Measurements from ENCODE around the gene NXPH4. TPM values are rescaled to one million over a fixed set of nuclear protein-coding genes. Genes with fewer than 3 reads are reported as not detected.

The NXPH4 gene
- total RNA-seq, 1 experiment from 2014 or later = 4.8 TPM

DNA sequence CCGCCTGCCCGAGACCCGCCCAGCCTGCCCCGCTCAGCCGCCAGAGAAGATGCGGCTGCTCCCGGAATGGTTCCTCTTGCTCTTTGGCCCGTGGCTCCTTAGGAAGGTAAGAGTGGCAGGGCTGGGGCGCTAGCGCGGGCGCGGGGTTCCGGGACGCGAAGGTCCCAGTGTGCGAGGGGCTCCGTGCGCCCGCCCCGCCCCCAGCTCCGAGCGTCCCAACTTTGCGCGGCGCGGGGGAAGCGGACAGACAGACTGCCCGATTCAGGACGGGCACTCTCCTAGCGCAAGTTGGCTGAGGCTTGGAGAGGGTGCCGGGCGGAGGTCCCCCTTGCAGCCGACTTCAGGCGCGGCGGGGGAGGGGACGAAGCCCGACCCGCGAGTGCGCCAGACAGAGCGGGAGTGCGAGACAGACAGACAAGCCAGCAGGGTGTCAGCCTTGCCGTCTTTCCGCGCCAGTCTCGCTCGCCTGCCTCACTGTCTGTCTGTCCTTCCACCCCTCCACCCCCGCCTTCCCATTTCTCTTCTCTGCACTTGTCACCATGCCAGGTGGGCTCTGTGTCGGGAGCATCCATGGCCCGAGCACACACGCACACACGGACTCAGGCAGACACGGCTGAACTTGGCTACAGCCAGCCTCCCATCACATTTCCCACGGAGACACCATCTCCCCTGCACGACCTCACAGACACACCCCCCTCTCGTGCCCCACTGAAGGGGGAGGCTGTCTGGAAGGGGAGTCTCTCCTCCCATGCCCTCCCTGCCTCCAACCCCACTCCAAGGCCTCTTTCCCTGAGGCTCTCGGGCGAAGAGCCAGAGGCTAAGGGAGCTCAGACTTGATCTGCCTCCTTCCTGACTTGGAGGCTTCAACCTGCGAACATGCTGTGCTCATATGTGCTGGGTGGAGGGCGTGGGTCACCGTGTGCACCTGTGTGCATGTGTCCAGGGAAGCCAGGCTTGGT, 606 bp downstream of the NXPH4 start:
- intact Hi-C loops (cut with micrococcal nuclease; ENCODE audit: unreplicated experiment) = no loop called here
- Histone ChIP-seq H3K4me1 (ENCODE audit: insufficient read depth, low read length, poor library complexity, severe bottlenecking) (peaks cover 57% of the 10 kb centered on the region), H3K27ac (ENCODE audit: low read depth, low read length, poor library complexity, severe bottlenecking) (no peak overlapping the region), H3K36me3 (ENCODE audit: insufficient read depth, low read length, poor library complexity, severe bottlenecking) (no peaks in the 10 kb centered on the region), H3K27me3 (replicated peaks; ENCODE audit: insufficient read depth, low read depth, low read length, poor library complexity) (peaks cover 19% of the 10 kb centered on the region), H3K4me3 (ENCODE audit: low read depth, low read length, poor library complexity, severe bottlenecking) (peak overlapping the region; percentile 56), H3K9me3 (ENCODE audit: low read depth, low read length, poor library complexity, severe bottlenecking) (no peaks in the 10 kb centered on the region)
- DNase-seq (ENCODE audit: low spot score) = no peak
- no peak for TF ChIP-seq CTCF (conservative IDR thresholded peaks at IDR 0.05; ENCODE audit: low read depth, low read length)
- no peak for TF ChIP-seq EZH2 (IDR thresholded peaks at IDR 0.05; ENCODE audit: borderline replicate concordance, low read depth, low read length, poor library complexity, severe bottlenecking)
- ChIA-PET CTCF (interaction anchor here (1.0 to 1.2 kb wide), 3 partner anchors 21 to 25 kb away, joined by 4 to 6 read pairs (median 5); no protein-coding TSS in a partner anchor), POLR2A (ENCODE audit: low non-redundant PET) (no interaction called here)
- no TSS peak for BruUV-seq (replicated peaks)

DNA sequence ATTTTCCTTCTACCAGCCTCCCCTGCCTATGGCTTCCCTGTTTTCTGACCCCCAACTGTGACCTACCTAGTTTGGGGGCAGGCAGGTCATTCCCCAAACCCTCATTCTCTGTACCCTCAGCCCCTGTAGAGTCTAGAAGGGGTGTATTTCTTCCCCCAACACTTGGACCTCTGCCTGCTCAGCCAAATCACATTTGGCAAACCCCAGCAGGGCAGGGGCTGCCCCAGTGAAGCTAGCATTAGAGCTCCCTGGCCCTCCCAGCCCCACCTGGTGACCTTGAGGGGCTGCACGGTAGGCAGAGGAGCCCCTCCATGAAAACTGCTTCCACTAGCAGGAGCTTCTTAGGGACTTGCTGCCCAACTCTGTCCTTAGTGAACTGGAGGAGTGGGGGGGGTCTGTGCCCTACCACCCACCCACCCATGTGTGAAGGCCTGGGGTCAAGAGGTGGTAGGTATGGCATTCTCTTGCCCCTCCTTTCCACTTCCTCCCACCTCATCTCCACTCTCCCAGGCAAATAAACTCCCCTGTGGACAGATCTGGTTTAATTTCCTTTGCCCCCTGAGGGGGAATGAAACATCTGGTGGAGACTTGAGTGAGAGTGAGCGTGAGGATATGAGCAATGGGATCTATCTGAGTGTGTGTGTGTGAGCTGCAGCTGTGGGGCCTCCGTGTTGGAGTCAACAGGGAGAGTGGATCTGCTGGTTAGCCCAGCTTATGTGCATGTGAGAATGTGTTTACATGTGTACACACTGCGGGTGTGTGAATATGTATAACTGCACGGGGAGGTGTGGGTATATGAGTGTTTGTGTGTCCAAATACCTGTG, 1.6 kb downstream of the NXPH4 start:
- no peak for TF ChIP-seq EZH2 (IDR thresholded peaks at IDR 0.05; ENCODE audit: borderline replicate concordance, low read depth, low read length, poor library complexity, severe bottlenecking)
- TF ChIP-seq CTCF (conservative IDR thresholded peaks at IDR 0.05; ENCODE audit: low read depth, low read length) = no peak
- DNase-seq (ENCODE audit: low spot score) = no peak
- no TSS peak for BruUV-seq (replicated peaks)
- Histone ChIP-seq H3K36me3 (ENCODE audit: insufficient read depth, low read length, poor library complexity, severe bottlenecking) (no peaks in the 10 kb centered on the region), H3K27ac (ENCODE audit: low read depth, low read length, poor library complexity, severe bottlenecking) (no peak overlapping the region), H3K27me3 (replicated peaks; ENCODE audit: insufficient read depth, low read depth, low read length, poor library complexity) (peaks cover 19% of the 10 kb centered on the region), H3K4me3 (ENCODE audit: low read depth, low read length, poor library complexity, severe bottlenecking) (no peak overlapping the region), H3K9me3 (ENCODE audit: low read depth, low read length, poor library complexity, severe bottlenecking) (no peaks in the 10 kb centered on the region), H3K4me1 (ENCODE audit: insufficient read depth, low read length, poor library complexity, severe bottlenecking) (peaks cover 57% of the 10 kb centered on the region)
- intact Hi-C loops (cut with micrococcal nuclease; ENCODE audit: unreplicated experiment) = no loop called here
- POLR2A ChIA-PET (ENCODE audit: low non-redundant PET) = interaction anchor here (0.6 kb wide), 1 partner anchor 20 kb away, joined by 5 read pairs; no protein-coding TSS in a partner anchor
- CTCF ChIA-PET = interaction anchor here (1.0 to 1.2 kb wide), 3 partner anchors 20 to 24 kb away, joined by 4 to 6 read pairs (median 5); no protein-coding TSS in a partner anchor

DNA sequence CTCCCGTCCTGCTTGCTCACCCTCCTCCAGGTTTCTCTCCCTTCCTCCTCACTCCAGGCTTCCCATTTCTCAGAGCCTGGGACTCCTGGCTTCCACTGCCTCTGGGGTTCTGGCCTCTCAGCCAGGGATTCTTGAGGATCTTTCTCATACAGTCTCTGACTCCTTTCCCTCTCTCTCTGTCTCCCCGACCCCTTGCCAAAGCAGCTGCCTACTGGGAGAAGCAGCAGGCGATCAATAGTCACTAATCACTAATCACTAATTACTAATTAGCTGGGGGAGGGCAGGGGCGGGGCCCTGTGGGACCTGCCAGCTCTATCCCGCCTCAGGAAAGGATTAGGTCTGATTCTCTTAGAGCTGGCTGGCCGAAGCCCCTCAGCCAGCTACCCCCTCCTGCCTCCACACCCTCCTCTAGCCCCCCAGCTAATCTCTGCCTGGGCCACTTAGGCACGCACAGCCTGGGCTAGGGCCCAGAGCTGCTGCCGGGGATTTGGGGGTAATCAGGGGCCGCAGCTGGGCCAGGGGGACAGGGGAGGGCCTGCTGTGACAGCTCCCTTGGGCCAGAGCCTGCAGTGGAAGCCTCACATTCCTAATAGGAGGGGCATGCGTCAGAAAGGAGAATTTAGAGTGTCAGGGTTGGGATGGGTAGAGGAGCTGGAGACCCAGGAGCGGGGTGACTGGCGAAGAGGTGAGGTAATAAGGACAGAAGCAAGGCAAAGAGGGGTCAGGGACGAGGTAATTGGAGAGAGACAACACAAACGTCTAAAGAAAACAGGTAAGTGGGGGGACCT, 2.8 kb downstream of the NXPH4 start:
- intact Hi-C loops (cut with micrococcal nuclease; ENCODE audit: unreplicated experiment) = no loop called here
- Histone ChIP-seq H3K9me3 (ENCODE audit: low read depth, low read length, poor library complexity, severe bottlenecking) (no peaks in the 10 kb centered on the region), H3K27me3 (replicated peaks; ENCODE audit: insufficient read depth, low read depth, low read length, poor library complexity) (peaks cover 19% of the 10 kb centered on the region), H3K4me3 (ENCODE audit: low read depth, low read length, poor library complexity, severe bottlenecking) (no peak overlapping the region), H3K4me1 (ENCODE audit: insufficient read depth, low read length, poor library complexity, severe bottlenecking) (peaks cover 46% of the 10 kb centered on the region), H3K27ac (ENCODE audit: low read depth, low read length, poor library complexity, severe bottlenecking) (no peak overlapping the region), H3K36me3 (ENCODE audit: insufficient read depth, low read length, poor library complexity, severe bottlenecking) (no peaks in the 10 kb centered on the region)
- no TSS peak for BruUV-seq (replicated peaks)
- CTCF ChIA-PET = no interaction called here
- TF ChIP-seq CTCF (conservative IDR thresholded peaks at IDR 0.05; ENCODE audit: low read depth, low read length) (no peak), EZH2 (IDR thresholded peaks at IDR 0.05; ENCODE audit: borderline replicate concordance, low read depth, low read length, poor library complexity, severe bottlenecking) (no peak)
- no peak for DNase-seq (ENCODE audit: low spot score)
- POLR2A ChIA-PET (ENCODE audit: low non-redundant PET) = no interaction called here

All from A673 (cell line).